CD4-positive, alpha-beta T cell treated with Interleukin-6 for 4 hours (primary cell): ENCODE data around the gene RGS18.
"Not testable (repeated sequence)": the region's sequence is repeated elsewhere in the genome, so short reads cannot be mapped to it uniquely, and the experiment has no call there.

Experiments
- DNase-seq: peaks from one replicate; pipeline ENCODE4 v3.0.0-alpha.2; 2020; ENCODE audit warnings: mixed read lengths

The RGS18 gene, protein sequence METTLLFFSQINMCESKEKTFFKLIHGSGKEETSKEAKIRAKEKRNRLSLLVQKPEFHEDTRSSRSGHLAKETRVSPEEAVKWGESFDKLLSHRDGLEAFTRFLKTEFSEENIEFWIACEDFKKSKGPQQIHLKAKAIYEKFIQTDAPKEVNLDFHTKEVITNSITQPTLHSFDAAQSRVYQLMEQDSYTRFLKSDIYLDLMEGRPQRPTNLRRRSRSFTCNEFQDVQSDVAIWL

GRCh38 chr1:192158181-192158580 lies at the start of gene RGS18:
Gene RGS18 (plus strand): TSS chr1:192158462. CDS start chr1:192158638, 176 bp downstream.
- DNase-seq, result no peak

DNA sequence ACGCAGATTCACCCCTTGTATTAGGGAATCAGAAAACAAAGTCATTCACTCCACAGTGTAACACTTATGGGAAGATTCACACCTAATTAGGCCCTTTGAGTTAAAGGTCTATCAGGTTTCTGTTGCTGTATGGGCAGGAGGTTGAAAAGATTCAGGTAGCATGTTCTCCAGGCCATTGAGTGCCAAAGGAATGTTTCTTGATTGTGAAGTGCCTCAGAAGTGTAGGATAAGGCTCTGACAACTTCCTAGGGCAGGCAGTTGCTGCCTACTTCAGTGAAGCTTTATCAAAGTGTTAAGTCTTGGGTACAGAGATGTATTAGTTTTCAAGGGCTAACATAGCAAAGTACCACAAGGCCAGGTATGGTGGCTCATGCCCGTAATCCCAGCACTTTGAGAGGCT lies 48.7 kb upstream of the RGS18 start:
- DNase-seq, result no peak

DNA sequence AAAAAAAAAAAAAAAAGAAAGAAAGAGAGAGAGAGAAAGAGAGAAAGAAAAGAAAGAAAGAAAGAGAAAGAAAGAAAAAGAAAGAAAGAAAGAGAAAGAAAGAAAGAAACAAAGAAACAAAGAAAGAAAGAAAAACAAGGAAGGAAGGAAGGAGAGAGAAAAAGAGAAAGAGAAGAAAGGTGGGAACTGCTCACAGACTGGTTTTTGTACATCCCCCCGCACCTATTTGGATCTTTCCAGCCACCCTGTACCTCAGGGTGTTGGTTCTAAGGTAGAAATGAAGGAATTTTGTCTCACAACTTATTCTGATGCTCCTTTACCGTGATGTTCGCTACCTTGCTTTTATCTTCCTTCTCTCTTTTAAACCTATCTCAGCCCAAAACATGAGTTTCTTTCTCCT lies 43.3 kb upstream of the RGS18 start:
- no peak for DNase-seq

- no peak for DNase-seq
Observed at GRCh38 chr1:192118881-192119405, 39.3 kb upstream of the RGS18 start.

DNA sequence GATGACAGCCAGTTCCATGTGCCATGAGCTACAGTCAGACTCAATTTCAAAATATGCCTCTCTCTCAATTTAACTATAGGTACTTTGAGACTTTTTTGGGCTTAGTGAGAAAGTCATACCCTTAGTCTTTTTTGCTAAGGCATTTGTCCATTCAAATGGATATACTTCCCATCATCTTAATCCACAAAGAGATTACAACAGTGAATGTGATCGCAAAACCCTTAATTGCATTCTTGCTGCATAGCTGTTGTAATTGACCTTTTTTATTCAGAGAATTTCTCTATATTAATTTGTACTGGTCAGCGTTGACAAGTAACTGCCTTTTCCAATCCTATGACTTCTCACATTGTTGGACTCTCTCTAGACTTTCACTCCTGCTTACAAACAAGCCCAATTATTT lies 38.6 kb upstream of the RGS18 start:
- DNase-seq, result no peak

DNA sequence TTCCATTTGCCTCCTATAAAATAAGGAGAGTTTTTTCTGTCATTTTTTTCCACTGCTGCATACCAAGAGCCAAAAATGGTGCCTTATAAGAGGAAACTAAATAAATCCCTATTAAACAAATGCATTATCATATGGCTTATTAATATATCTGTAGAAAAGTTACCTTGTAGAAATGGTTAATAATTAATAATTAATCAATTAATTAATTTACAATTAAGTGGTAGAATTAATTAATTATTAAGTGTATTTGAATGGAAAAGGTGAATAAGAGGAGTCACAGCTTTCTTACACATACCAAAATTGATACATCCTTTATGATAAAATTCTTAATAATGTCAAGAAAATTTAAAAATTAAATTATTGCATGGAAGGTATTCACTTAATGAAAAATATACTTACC lies 35.6 kb upstream of the RGS18 start:
- DNase-seq, result no peak

DNA sequence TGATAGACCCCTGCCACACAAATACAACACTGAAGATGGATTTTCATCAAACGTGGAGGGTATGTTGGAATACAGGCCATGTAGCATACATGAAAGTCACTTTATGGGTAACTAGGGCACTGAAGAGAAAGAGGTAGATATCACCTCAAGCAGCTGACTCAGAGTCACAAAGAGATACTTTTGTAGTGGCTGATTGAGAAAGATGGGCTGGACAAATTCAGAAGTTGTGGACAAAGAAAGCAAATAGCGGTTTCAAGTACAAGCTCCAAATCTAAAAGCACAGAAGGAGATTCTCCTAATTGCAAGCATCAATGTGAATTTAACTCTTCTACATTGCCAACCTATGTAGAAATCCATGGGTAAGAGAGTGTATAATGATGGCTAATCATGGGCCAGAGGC lies 35.0 kb upstream of the RGS18 start:
- no peak for DNase-seq

DNA sequence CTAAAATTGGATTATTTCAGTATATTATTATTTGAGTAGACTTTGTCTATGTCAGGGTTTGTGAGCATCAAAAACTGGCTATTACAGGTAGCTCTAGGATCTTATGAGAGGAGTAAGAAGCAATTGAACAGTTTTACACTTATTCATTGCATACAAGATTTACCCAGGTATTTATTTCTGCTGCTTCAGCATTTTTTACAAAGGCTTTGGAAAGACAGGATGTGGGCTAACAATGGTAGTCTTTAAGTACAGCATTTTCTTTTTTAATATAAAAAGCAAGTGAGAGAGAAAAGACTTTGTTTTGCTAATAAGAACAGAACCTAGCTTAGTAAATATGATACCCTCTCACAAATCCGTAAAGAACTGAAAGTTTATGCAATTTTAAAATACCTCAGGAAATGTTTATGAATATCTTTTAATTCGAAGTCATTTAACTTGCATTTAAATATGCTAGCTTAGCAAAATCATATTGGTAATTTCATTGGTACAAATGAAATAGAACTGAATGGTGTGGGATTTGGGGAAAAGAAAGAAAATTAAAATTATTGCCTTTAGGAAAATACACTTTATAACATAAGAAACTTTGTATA lies 32.1 kb upstream of the RGS18 start:
- no peak for DNase-seq

DNA sequence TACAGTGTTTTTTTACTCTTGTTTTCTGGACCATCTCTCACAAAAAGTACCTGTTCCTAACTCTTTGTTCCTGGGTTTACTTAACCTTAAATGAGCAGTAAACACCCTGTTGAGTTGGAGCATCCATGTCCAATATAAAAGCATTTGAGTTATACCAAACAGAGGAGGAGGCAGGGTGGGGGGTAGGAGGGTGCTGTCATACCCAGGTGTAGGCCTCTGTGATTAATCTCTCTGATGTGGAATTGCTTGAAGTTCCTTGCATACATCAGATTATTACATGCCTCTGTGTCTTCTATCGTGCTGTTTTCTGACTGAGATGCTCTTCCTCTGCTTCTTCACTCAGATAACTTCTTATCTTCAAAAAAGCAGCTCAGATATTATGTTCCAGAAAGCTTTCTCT lies 28.1 kb upstream of the RGS18 start:
- no peak for DNase-seq

GRCh38 chr1:192130865-192131264 lies 27.4 kb upstream of the RGS18 start:
- DNase-seq, result not testable (repeated sequence)

DNA sequence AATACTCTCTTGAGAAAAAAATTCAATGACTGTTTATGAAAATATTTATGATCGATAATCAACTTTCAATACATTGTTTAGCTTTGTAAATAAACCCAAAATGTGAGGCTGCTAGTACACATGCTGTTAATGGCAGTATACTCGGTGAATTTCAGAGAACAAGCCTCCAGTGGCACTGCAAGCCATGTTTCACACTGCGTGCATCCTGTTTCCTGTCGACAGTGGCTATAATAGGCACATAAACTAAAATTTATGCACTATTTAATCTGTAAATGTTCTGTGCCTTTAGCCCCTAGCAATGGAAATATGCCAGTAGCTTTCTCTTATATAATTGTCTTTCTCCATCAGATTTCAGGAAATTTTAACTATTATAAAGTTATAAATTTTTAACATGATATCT lies 26.3 kb upstream of the RGS18 start:
- DNase-seq, result no peak

GRCh38 chr1:192133350-192133926 lies 24.8 kb upstream of the RGS18 start:
- no peak for DNase-seq

GRCh38 chr1:192140382-192140781 lies 17.9 kb upstream of the RGS18 start:
- no peak for DNase-seq

DNA sequence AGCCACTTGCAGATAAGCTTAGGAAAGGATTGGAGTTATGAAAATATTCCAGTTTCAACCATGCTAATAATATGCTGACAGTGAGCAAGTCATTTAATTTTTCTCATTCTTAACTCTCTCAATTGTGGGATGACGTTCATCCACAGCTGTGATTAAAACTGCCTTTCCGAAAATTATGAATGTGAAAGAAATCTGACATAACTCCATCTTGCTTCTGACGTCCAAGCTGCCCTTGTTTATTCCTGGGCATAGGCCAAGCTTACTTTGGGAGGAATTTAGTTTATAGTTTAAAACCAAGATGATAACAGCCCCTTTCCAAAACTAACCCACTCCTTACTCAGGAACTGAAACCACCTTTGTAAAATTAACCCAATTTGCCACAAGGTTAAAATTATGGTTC lies 11.0 kb upstream of the RGS18 start:
- DNase-seq, result no peak

GRCh38 chr1:192147696-192148095 lies 10.6 kb upstream of the RGS18 start:
- no peak for DNase-seq

DNA sequence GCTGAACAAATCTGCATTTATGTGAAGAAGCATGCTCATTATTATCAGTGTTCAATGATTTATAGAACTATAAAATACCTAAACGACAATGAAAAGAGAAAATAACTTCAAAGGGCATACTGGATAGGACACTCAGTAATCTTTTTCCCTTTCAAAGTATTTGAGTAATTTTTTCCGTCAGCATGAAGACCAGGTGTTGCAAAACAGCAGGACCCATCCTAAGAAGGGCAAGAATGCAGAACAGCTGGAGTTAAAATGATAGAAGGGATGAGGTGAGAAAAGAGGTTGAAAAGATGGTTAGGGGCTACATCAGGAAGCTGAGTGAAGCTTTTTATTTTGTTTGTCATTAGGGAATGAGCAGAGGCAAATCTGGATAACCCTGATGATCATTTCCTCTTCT lies 7.1 kb upstream of the RGS18 start:
- DNase-seq, result no peak

DNA sequence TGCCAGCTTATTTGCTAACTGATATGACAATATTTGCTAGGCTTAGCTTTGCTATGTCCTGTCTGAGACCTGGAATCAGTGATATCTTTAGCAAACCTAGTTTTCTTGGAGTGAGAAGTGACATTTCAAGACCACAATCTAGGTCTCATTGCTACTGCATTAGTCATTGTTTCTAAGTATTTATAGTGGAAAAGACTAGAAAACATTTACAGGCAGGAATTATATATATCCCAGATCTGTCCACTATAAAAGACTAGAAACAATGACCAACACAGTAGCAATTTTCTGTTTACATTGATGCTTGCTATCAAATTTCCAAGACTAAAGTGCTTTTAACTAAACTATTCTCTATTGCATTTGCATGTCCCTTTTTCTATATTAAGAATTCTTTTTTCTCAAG lies 5.0 kb upstream of the RGS18 start:
- no peak for DNase-seq

DNA sequence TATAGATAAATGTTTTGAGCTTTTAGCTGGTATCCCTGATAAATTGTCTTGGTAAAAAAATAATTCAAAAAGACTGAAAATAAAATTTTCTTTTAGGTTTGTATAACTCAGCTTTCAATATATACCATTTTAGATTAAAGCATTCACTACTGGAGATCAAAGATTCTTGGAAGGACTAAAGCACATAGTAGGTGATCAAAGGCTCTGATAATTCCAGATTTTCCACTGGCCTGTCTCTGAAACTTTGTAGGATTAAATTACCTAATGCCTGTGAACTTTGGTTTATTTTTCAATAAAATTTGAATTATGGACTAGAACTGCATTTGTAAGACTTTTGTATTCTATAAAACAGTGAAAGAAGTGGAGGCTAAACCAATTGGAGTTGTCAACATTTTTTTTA lies 1.2 kb upstream of the RGS18 start:
- no peak for DNase-seq

GRCh38 chr1:192159014-192159413 lies 752 bp downstream of the RGS18 start:
- no peak for DNase-seq

DNA sequence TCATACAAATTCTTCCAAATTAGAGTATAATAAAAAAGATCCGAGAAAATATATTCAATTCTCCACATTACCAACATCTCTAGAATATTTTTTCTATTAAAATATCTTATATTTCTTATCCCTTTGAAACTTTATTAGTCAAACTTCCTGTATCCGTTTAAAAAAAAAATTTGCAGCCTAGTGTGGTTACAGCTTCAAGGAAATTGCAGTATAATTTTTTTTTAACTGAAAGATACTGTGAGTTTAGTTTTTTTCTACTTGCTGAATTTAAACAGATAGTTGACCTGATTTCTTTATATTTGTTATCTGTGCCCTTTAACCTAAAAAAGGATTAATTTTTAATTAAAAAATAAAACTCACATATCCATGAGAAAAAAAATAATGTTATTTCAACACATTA lies 1.5 kb downstream of the RGS18 start:
- no peak for DNase-seq

- no peak for DNase-seq
Observed at GRCh38 chr1:192160196-192160595, 1.9 kb downstream of the RGS18 start.

DNA sequence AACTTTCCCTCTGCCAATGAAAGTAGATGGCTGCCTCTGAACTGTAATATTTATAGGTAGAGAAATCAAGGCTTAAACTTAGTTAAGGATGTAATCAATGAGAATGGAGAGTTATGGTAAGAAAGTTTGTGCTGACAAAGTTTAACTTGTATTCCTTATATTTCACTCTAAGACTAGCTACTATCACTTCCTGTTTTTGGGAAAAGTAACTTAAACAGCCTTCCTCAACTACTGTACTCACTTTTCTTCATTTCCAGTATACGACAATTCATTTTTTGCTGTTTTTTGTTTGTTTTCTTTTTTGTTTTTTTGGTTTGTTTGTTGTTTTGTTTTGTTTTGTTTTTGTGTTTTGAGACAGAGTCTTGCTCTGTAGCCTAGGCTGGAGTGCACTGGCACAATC lies 3.7 kb downstream of the RGS18 start:
- no peak for DNase-seq

DNA sequence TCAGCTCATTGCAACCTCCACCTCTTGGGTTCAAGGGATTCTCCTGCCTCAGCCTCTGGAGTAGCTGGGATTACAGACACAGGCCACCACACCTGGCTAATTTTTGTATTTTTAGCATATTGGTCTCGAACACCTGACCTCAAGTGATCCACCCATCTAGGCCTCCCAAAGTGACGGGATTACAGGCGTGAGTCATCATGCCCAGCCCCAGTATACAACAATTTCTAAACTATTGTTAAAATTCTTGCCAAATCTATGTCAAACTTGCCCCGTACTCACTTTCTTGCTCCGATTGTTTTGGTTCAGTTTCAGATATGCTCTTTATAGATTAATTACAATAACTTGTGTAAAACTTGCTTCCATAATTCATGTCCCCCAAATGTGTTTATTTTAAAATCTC lies 4.1 kb downstream of the RGS18 start:
- no peak for DNase-seq

DNA sequence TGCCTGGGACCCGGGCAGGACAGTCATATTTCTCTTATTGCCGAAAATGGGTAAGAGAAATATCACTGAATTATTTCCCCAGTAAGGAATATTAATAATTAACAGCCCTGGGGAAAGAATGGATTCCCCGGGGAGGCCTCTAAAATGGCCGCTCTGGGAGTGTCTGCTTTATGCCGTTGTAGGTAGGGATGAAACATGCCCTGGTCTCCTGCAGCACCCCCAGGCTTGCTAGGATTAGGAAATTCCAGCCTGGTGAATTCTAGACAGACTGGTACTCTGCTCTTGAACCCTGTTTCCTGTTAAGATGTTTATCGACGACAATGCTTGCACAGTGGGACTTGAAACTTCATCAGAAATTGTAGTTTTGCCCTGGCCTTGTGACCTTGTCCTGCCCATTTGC lies 6.7 kb downstream of the RGS18 start:
- not testable (repeated sequence) for DNase-seq

- DNase-seq, result no peak
Observed at GRCh38 chr1:192167011-192167410, 8.7 kb downstream of the RGS18 start.
